HG02884 (cell line): ENCODE results near the gene NFATC3.
A peak's percentile ranks its signal among the peaks of the same experiment; 100 is the strongest.

Experiments used
- ATAC-seq: cut with Tn5 transposase; IDR thresholded peaks from one replicate; pipeline ENCODE4 v1.9.1; 2021; ENCODE audit warnings: mild to moderate bottlenecking, moderate library complexity; ENCODE audit not compliant: unreplicated experiment

The NFATC3 gene

DNA sequence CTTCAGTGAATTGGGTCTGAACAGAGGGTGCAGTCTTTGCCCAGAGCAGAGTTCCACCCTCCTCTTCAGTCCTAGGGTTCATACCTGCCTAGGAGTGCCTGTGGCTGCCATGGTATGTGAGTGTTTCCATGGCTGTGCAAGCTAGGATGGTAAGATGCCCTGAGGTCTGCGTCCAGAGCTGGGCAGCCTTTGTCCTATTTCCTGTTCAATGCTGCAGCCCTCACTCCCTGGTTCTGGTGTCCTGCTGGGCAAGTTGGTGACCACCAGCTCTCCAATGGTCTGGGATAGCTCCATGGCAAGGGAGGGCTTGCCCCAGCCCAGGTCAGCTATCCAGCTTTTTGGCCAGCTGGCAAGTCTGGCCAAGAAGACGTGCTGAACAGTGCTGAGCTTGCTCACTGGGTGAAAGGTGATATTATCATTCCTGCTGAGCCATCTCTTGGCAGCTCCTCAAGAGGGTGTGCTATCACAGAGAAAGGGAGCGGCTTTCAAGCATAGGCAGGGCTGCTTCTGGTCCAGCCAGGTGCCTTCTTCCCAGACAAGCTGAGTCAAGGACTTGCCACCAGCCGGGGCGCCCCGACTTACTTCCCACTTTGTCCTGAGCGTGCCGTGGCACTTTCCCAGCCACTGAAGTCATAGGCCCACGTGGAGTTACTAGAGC is 13.0 kb upstream of the NFATC3 start:
- no peak for ATAC-seq

GRCh38 chr16:68073902-68074760 is 11.0 kb upstream of the NFATC3 start:
- no peak for ATAC-seq

DNA sequence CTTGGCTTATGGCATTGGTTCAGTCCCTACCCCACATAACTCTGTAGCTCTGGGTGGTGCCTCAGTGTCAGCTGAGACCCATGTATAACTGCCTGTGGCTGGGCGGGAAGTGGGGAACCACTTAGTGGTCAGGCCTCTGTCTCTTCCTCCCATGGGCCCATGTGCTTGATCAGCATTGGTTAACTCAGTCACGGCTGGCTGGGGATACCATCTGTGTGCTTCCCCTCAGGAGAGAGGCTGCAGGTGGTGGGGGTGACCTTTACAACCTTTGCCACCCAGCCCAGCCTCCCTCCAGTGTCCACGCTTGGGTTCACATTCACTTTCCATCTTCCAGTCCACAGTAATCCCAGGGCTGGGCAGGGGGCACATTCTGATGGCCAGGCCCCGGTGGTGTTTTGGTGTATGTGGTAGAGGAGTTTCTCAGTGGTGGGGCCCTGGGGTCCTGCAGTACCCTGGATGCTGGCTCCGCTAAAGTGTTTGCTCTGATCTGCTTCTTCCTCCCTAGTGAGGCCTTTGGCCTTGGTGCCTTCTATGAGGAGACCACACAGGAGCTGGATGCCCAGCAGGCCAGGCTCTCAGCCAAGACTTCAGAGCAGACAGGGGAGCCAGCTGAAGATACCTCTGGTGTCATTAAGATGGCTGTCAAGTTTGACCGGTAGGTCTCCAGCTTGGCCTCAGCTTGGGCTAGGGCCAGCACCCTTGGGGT is 10.2 kb upstream of the NFATC3 start:
- peak; percentile 76 for ATAC-seq

DNA sequence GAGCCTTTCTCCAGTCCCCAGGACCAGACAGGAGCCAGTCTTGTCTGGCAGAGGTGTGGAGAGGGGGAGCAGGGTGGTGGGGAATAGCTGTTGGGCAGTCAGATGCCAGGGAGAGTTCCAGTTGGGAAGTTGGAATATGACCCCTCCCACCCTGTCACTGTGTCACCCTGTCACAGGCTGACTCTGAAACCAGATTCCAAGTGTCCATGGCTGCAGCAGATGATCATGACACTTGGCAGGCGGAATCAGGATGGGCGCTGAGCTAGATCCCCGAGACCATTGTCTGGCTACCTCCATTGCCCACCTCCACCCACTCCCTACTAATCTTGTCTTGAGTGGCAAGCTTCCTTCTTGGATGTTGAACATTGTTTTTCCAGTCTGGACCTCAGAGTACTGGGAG is 9.2 kb upstream of the NFATC3 start:
- ATAC-seq = no peak

- ATAC-seq = no peak
These were observed 8.6 kb upstream of the NFATC3 start for GRCh38 chr16:68076560-68076959.

GRCh38 chr16:68077866-68078700 is 7.1 kb upstream of the NFATC3 start:
- no peak for ATAC-seq

DNA sequence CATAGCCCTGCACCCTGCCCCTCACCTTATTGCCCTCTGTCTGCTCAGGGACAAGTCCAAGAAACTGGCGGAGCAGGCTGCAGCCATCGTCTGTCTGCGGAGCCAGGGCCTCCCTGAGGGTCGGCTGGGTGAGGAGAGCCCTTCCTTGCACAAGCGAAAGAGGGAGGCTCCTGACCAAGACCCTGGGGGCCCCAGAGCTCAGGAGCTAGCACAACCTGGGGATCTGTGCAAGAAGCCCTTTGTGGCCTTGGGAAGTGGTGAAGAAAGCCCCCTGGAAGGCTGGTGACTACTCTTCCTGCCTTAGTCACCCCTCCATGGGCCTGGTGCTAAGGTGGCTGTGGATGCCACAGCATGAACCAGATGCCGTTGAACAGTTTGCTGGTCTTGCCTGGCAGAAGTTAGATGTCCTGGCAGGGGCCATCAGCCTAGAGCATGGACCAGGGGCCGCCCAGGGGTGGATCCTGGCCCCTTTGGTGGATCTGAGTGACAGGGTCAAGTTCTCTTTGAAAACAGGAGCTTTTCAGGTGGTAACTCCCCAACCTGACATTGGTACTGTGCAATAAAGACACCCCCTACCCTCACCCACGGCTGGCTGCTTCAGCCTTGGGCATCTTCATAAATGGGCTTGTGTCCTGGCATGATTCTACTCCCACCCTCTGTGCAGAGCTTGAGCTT is 6.3 kb upstream of the NFATC3 start:
- ATAC-seq = no peak

DNA sequence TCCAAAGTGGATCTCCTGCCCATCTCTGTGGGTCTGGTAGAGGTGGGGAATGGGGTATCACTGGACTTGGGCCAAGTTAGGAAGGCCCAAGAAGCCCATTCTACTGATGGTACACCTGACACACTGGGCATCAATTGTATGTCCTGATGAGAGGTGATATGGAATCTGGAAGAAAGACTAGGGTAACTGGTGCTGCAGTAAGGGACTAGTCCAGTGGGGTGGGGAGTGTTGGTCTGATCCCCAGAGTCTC is 5.9 kb upstream of the NFATC3 start:
- ATAC-seq = no peak

DNA sequence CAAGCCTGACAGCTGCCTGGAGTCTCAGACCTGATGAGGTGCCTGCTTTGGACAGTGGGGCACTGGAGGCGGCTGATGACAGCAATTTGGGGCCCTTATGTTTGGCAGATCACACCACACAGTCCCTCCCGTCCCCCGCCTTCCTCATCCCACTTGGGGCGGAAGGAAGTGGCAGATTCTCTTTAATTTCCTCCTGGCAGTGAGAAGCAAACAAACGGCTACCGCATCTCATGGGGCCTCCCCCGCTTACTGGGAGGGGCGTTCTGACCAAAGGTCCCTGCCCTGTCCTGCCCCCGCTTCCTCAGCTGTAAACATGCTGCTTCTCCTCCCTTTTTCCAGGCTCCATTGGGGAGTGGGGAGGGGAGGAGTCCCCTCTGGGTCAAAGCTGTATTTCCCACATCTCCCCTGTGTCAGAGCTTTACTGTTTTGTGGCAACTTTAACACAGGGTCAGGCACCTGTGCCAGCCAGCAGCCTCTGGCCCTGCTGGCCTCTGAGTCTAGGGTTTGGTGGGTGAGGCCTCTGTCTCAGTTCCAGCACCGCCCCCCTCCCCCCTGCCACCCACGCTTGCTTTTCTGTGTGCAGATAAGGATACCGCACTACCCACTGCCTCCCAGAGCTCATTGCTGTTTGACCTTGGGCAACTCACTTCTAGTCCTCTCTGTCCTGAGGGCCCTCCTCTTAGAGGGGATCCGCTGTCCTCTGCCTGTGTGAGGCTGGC is 5.4 kb upstream of the NFATC3 start:
- ATAC-seq = no peak

DNA sequence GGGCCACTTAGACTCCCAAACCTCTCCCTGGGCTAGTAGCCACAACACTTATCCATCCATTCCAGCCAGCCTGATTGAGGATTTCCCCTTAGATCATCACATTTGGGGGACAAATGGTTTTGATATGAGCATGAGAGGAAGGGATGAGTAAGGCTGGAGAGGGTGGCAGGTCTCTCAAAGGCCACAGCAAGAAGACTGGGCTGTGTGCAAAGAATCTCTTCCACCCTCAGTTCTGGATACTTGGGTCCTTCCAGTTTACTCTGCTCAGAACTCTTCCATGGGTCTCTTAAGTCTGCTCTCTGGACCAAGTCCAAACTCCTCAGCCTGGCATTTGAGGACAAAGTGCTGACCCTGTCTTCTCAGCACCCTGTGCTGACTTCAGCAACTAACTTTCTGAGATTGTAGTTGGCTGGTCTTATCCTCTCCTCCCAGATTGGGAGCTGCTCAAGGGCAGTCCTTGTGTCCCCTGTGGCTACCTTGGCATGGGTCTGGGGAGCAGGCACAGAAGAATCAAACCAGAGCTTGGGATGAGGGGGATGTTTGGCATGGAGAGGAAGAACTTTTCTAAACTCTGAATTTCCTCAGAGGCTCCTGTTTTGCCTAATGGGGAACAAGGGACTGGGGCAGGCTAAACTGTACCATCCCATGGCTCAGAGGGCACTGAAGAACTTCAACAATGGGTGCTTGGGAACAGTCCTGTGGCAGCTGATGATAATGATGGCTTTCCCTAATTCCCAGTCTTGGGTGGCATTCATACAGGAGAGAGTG is 3.1 kb upstream of the NFATC3 start:
- no peak for ATAC-seq

- ATAC-seq = no peak
These were observed 2.4 kb upstream of the NFATC3 start for GRCh38 chr16:68082629-68083238.

GRCh38 chr16:68083239-68083781 is 1.9 kb upstream of the NFATC3 start:
- ATAC-seq = no peak

- ATAC-seq = no peak
These were observed 1.2 kb upstream of the NFATC3 start for GRCh38 chr16:68083861-68084503.

GRCh38 chr16:68084504-68085258 is 489 bp upstream of the NFATC3 start:
- peak; percentile 56 for ATAC-seq

DNA sequence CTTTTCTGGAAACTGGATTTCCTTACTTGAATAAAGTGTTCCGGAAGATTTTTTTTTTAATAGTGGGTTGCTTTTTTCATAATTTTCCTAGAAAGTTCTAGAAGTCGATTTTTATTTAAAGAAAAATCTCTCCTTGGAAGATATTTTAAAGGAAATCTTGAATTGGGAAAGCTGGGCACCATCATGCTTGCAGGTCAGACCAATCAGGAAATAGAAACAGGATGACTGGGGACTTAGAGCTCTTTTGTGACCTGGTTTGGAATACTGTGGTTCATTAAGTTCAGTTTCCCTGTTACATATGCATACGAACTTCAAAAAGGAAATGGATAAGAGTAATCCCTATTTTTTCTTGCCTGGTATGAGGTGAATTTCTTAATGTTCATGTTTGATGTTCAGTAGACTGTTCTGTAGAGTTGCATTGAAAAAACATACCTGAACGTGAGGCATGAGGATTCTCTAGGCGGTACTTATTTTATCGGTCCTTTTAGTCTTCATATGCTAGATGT is 1.2 kb downstream of the NFATC3 start:
- no peak for ATAC-seq

DNA sequence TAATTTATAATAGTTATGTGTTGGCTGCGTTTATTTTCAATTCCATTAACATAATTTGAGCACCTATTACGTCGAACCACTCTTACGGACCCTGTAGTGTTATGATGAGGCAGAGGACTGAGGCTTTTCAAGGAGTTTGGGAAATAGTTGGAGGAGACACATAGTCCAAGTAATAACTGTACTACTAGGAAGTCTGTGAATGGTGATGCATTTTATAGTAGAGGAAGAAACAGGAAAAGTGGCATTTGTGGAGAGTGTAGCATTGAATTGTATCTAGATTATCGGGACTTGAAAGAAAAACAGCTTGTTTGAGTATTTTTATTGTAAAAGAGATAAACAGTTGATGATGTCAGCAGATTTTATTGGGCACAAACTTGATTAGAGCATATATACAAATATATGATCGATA is 1.7 kb downstream of the NFATC3 start:
- ATAC-seq = no peak

- ATAC-seq = no peak
These were observed 2.5 kb downstream of the NFATC3 start for GRCh38 chr16:68087688-68088087.
